Brain pericyte (primary cell): ENCODE data around the gene MRPL34.
"Not testable (repeated sequence)": the region's sequence is repeated elsewhere in the genome, so short reads cannot be mapped to it uniquely, and the experiment has no call there.

Experiments used
- DNase-seq: peaks from one replicate; pipeline ENCODE4 v3.0.0-alpha.2; 2012; ENCODE audit warnings: low read depth, low spot score

Gene MRPL34

GRCh38 chr19:17305517-17306284 is at the start of gene MRPL34:
MRPL34 (plus strand) TSS chr19:17305872; CDS start chr19:17305893, 21 bp downstream.
- DNase-seq: peak; percentile 98

DNA sequence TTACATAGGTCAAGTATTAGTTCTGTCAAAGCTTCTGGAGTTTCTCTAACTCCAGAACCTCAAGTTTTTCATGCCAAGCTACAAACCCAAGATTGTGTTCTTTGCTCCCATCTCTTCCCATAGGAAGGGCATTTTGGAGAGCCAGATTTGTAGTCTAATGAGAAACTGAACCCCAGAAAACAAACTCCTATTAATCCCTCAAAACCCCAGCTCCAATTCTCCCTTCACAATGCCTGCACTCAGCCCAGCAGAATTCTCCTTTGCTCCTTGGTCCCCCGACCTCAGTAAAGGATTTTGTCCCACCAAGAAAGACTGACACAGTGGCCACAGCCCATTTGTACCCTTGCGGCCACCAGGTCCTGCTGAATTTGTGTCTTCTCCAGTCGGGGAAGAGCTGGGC is 49.5 kb upstream of the MRPL34 start:
- no peak for DNase-seq

DNA sequence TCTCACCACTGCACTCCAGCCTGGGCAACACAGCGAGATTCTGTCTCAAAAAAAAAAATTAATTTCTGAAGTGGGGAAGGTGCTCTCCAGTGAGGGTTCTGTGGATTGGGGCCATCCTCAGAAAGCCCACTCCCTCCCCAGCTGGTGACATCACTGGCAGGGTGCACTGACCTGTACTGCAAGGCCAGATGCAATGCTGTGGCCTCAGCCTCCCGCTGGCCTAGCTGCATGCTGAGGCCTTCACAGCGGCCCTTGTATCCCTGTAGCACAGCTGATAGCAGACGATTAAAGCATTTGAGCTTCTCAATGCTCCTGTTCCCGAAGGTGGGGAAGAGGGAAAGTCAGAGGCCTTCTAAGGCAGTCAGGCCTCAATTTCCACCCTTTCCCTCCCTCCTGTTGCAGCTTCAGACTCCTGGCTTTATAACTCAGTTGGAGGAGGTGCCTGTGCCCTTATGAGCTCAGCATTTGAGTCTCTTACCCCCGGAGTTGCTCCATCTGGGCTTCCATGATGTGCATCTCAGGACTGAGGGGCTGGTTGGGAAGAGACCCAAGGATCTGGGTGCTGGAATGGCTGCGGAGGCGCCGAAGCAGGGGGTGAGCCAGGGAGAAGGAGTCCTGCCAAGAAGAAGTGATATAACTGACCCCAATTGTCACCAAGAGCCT is 46.4 kb upstream of the MRPL34 start:
- no peak for DNase-seq

DNA sequence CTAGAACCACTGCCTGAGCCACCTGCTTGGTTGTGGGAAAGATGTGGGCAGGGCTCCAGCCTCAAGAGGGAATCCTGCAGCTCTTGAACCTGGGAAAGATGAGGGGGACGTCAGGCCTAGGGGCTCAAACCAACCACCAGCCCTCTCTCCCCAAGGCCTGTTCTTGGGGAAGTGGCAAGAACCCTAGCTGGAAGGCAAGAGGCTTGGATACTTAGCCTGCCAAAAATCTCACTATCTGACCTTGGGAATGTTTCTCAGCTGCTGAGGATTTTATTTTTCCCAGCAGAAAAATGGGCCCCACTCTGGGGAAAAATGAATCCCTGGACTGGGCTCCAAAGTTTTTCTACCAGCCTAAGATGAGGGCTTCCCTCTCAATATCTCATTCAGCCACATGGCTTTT is 45.7 kb upstream of the MRPL34 start:
- no peak for DNase-seq

- DNase-seq: no peak
These were observed 44.8 kb upstream of the MRPL34 start for GRCh38 chr19:17260842-17261325.

DNA sequence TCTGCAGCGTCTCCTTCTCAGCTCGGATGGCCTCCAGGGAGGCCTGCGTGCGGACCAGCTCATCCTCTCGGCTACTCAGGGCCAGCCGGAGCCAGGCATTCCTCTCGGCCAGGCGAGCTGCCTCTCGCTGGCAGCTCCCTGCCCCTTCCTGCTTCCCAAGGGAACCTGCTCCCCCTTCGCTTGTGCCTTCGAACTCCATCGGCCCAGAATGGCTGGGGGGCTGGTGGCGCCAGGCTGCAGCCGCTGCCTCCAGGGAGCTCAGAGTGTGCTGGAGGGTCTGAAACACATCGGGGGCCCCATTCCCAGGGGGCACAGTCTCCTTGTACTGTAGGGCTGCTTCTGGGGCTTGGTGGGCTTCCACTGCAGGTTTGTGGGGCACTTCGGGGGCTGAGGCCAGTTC is 43.1 kb upstream of the MRPL34 start:
- no peak for DNase-seq

DNA sequence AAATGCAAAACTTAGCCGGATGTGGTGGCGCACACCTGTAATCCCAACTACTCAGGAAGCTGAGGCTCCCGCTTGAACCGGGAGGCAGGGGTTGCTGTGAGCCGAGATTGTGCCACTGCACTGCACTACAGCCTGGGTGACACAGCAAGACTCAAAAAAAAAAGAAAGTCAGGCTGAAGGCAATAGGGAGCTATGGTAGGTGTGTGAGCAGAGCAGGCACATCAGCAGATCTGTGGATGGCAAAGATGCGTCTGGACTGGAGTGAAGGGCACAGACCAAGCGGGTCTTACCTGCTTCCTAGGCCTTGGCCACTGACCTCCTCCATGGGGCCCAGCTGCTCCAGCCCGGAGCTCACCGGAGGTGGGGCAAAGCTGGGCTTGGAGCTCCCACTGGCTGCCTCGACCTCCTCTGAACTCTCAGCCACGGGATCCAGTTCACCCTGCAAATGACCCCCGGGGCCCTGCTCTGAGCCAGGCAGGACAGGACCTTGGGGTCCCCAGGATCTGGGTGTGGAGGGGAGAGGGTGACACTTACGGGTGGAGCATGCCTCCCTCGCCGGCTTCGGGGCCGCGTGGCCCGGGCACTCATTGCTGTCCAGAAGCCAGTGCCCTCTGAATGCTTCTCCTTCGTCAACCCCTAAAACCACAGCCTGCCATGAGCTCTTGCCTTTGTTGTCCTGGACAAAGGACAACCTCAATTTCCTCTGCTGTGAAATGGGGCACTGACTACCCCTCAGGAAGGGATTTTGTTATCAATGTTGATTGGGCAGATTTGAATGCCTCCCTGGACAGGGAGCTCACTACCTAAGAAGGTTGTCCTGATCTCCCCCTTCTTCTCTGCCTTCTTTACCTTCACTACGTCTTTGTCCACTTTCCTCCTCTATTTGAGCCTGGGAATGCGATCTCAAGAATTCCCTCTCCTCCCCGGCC is 41.7 kb upstream of the MRPL34 start:
- DNase-seq: no peak

DNA sequence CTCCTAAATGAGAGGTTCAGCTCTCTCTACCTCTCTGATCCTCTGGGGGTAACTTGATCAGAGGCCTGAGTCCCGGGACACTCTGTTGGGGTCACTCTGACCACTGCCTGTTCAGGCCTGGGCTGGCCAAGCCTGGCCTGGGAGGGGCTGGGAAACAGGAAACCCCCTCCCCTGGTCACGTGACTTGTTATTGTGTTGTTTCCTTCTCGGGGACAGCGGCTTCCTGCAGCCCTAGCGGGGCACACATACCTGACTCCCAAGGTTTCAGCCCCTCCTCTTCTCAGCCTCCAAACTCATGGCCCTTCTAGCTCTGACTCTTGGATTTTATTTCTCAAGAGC is 41.1 kb upstream of the MRPL34 start, which contains the start of gene USHBP1:
USHBP1 (minus strand) TSS at position 105 of the 339 bp plus-strand sequence. CDS start 446 bp downstream, outside the sequence.
- DNase-seq: no peak

DNA sequence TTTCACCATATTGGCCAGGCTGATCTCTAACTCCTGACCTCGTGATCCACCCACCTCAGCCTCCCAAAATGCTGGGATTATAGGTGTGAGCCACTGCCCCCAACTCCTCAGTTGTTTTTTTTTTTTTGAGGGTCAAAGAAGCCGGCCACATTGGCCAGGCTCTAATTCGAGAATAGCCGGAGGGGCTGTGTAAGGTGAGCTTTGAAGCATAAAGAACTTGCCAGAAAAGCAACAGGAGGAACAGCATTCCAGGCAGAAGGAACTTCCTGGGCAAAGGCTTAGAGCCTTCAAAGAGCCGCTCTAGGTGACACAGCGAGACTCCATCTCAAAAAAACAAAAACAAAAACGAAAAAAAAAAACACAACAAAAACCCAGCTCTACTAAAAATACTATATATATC is 39.6 kb upstream of the MRPL34 start:
- no peak for DNase-seq

- DNase-seq: no peak
These were observed 39.1 kb upstream of the MRPL34 start for GRCh38 chr19:17266589-17266974.

GRCh38 chr19:17266975-17267788 is 38.5 kb upstream of the MRPL34 start, which contains the start of gene BABAM1:
BABAM1 (plus strand) TSS chr19:17267443; CDS start chr19:17268807, 1,364 bp downstream.
- peak; percentile 95 for DNase-seq

DNA sequence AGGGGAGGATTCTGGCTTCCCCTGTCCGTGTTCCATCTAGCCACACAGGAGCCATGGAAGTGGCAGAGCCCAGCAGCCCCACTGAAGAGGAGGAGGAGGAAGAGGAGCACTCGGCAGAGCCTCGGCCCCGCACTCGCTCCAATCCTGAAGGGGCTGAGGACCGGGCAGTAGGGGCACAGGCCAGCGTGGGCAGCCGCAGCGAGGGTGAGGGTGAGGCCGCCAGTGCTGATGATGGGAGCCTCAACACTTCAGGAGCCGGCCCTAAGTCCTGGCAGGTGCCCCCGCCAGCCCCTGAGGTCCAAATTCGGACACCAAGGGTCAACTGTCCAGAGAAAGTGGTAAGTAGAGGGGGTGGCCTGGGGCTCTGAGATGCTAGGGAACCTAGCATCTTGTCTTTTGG is 36.9 kb upstream of the MRPL34 start:
- no peak for DNase-seq

- DNase-seq: not testable (repeated sequence)
These were observed 30.8 kb upstream of the MRPL34 start for GRCh38 chr19:17274892-17275291.

DNA sequence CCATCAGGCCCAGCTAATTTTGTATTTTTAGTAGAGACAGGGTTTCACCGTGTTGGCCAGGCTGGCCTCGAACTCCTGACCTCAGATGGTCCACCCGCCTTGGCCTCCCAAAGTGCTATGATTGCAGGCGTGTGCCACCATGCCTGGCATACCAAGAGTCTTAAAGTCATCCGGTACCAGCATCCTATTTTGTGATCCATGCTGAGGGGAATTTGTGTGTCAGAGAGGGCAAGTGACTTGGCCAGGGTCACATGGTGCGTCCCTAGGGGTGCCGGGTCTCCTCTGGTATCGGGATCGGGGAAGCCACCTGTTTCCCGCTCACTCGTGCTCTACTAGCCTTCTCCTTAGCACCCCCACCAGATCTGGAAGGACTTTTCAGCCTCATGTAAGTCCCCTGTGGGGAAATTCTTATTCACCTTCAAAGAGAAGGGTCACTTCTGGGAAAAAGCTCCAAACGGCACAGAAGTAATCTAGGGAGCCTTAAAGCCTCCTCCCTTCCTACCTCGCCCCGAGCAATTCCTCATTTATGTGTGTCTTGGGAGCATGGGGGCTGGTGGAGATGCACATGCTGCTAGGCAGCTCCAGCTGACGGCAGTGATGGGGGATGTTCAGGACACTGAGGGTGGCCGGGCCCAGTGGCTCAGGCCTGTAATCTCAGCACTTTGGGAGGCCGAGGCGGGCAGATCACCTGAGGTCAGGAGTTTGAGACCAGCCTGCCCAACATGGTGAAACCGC is 30.1 kb upstream of the MRPL34 start:
- no peak for DNase-seq

- no peak for DNase-seq
These were observed 26.2 kb upstream of the MRPL34 start for GRCh38 chr19:17279436-17279835.

DNA sequence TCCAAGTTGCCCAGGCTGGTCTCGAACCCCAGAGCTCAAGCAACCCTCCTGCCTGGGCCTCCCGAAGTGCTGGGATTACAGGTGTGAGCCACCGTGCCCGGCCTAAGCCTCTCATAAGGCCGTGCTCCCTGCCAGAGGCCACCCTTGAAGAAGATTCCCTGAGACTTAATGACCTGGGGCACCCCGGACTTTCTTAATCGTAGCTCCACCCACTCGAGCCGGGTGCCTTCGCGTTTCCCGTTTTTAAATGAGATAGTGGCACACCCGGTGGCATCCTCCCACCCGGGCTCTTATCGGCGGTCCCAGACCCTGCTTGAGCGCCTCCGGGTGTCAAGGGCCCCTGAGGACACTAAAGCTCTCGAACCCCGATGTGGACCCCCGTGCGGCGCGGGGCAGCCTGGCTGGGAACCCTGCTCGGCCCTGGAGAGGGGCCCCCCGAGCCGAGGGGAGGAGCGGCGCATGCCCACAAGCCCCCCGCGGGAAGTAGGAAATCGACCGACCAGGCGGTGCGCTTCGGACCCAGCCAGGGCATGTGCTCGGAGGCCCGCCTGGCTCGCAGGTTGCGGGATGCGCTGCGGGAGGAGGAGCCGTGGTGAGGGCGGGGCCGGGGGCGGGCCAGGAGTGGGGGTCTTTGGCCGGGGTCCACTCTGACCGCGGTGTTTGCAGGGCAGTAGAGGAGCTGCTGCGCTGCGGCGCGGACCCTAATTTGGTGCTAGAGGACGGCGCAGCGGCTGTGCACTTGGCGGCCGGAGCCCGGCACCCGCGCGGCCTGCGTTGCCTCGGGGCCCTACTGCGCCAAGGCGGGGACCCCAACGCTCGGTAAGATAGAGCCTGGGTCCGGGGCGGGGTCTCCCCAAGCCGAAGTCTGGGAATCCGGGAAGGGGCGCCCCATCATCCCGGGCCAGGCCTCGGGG is 24.0 kb upstream of the MRPL34 start, which contains the start of gene ANKLE1:
ANKLE1 (plus strand) TSS at position 511 of the 914 bp plus-strand sequence; CDS start at position 531, 20 bp downstream.
- DNase-seq: no peak

- no peak for DNase-seq
These were observed 23.1 kb upstream of the MRPL34 start for GRCh38 chr19:17282488-17283125.

DNA sequence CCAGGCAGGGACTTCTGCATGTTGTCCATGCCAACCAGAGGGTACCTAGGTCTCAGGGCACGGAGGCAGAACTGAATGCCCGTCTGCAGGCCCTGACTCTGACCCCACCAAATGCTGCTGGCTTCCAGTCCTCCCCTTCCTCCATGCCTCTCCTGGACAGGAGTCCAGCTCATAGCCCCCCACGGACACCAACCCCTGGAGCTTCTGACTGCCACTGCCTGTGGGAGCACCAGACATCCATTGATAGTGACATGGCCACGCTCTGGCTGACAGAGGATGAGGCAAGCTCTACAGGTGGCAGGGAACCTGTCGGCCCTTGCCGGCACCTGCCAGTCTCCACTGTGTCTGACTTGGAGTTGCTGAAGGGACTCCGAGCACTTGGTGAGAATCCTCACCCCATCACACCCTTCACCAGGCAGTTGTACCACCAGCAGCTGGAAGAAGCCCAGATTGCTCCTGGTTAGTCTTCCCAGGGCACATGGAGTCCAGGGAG is 22.1 kb upstream of the MRPL34 start:
- DNase-seq: no peak
